Amniotic epithelial cell (primary cell): ENCODE results near the gene INPP5F.
"Not testable (repeated sequence)": the region's sequence is repeated elsewhere in the genome, so short reads cannot be mapped to it uniquely, and the experiment has no call there.

Source experiments
- DNase-seq: peaks from one replicate; pipeline ENCODE4 v3.0.0-alpha.2; 2010; ENCODE audit warnings: low read depth

Gene INPP5F

DNA sequence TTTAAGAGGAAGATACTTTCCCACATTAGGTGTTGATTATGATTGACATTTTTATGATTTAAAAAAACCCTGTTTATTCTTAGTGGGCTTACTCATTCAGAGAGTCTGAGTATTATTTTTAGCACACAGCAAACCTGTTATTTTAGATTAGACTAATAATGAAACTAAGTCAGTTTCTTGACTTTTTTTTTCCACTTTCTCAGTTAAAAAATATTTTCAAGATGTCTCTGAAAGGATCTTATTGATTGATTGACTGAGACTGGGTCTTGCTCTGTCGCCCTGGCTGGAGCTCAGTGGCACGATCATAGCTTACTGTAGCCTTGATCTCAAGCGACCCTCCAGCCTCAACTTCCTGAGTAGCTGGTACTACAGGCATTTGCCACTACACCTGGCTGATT, 20.4 kb upstream of the INPP5F start:
- no peak for DNase-seq

DNA sequence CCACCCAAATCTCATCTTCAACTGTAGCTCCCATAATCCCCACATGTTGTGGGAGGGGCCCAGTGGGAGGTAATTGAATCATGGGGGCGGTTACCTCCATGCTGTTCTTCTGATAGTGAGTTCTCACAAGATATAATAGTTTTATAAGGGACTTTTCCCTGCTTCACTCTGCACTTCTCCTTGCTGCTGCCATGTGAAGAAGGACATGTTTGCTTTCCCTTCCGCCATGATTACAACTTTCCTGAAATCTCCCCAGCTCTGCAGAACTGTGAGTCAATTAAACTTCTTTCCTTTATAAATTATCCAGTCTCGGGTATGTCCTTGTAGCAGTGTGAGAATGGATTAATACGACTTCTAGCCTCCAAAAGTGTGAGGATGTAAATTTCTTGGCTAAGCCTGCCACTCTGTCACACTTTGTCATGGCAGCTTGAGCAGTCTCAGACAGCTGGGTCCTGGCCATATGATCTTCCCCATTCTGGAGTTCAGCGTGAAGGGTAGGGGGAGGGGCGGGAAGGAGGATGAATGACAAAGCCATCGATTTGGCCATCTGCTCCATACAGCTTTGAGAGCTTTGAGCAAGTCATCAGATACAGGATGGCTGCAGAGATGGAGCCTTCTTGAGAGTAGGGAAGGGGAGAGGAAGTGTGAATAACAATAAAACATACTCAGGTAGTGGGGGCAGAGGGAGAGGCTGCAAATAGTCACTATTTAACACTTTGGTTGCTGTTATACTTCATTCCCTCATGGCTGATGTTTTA, 19.1 kb upstream of the INPP5F start:
- no peak for DNase-seq

DNA sequence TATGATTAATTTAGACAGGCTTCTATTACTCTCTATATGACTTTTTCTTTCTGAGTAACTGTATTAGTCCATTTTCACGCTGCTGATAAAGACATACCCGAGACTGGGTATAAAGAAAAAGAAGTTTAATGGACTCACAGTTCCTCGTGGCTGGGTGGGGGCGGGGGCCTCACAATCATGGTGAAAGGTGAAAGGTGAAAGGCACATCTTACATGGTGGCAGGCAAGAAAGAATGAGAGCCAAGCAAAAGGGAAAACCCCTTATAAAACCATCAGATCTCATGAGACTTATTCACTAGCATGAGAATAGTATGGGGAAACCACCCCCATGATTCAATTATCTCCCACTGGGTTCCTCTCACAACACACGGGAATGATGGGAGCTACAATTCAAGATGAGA, 18.5 kb upstream of the INPP5F start:
- DNase-seq, result not testable (repeated sequence)

DNA sequence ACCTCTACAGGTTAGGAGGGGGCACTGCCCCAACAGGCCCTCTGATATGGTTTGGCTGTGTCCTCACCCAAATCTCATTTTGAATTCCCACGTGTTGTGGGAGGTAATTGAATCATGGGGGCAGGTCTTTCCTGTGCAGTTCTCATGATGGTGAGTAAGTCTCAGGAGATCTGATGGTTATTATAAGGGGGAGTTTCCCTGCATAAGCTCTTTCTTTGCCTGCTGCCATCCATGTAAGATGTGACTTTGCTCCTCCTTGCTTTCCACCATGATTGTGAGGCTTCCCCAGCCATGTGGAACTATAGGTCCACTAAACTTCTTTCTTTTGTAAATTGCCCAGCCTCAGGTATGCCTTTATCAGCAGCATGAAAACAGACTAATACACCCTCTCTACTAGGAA, 14.9 kb upstream of the INPP5F start:
- not testable (repeated sequence) for DNase-seq

DNA sequence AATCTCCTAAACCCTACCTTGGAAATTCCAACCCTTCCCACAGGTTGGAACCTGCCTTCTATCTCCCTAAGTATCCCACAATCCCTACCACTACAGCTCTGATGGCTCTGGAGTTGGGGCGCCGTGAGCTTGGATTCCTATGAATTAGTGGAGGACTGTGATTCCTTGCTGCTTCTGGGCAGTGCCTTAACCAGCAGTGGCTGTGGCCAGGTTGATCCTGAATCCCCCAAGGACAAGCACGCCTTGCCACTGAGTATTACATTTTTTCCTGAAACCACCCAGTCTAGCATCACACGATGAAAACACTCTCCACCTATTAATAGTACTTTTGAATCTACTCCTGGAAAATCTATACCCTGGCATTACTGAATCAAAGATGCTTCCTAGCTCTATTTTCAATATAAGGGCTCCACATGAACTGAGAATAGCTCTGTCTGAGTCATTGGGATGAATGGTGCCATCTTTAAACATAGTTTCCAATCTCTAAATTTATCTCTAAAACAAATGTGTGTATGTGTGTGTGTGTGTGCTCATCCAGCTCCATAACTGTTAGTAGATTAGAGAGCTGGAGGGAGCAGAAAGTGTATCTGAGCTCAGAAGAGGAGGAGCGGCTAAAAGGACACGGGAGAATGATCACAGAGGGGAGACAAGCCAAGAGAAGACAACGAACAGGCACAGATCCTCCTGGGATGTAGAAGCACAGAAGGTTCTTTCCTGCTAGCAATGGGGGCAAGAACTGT, 11.9 kb upstream of the INPP5F start:
- peak; percentile 15 for DNase-seq

DNA sequence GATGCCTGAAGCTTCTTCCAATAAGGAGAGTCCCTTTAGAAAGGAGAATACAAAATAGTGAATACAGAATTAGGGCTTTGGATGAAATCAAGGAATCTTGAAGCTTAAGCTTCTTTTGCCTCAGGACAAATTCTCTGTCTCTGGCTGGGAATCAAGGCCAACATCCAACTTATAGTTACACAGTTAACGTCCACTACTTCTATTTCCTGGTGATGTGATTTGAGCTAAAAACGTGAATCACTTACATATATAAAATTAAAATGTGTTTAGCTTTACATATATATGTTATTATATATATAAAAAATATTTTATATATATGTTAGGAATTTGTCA, 11.4 kb upstream of the INPP5F start:
- no peak for DNase-seq

DNA sequence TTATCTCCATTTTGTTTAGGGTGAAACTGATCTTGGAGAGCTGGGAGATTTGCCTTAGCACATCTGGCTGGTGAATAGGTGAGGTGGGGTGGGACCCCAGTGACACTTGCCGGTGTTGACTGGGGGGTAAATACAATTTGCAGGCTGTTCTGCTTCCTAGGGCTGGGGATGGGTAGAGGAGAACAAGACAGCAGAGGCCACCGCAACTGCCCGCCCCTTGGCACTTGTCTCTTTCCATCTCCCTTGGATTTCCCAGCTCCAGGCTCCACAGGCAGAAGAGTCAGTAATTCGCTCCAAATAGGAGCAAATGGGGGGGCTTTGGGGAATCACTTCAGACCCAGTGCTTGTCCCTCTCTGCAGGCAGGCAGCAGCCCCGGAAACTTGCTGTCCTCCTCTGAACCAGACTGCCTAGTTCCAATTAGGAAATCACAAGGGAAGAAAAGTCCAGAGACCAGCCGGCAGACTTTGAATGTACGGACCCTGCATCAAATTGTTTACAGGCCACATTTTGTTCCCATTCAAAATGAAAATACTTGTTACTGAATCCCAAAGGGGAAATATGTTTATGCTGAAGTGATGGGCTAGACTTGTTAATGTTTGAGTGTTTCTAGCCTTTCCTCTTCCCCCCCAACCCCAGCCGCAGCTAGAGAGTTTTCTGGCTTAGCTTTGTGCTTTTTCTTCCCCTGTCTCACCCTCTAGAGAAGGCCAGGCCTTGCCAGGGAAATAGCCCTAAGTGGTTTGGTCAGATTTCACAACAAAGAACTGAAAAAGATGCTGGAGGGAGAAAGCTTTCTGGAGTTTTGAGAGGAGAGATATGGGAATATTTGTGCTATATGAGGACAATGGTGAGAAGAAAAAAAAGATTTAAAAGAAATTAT, 10.0 kb upstream of the INPP5F start:
- DNase-seq, result peak; percentile 10

DNA sequence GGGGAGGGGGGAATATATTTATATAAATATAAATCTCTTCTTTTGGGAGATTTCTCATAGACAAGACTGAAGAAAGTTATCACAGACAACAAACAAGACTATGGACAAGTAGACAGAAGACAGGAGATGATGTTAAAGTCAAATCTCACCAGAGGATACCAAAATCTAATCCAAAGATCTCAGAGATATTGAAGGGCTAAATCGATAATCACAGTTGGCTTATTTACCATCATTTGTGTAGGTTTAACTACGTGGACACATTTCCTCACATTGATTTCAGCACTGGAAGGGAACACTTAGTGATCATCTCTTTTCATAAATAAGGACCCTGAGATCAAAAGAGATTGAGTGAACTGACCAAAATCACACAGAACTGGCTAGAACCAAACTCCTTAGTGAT, 2.7 kb upstream of the INPP5F start:
- no peak for DNase-seq

DNA sequence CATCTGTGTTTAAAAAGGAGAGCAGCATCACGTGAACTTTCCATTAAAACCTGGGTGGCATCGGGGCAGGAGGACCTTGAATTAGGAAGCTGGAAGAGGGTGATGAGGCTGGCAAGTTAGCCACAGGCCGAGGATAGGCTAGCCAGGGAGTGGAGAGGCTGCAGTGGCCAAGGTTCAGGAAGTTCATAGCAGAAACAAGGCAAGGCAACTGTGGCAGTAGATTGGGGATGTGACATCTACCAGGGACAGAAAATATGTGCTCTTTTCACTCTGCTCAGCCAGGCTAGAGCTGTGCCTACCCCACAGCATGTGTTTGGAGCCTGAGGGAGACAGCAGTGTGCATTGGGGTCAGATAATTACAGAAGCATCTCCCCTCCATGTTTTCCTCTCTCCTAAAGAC, 2.2 kb upstream of the INPP5F start:
- no peak for DNase-seq

DNA sequence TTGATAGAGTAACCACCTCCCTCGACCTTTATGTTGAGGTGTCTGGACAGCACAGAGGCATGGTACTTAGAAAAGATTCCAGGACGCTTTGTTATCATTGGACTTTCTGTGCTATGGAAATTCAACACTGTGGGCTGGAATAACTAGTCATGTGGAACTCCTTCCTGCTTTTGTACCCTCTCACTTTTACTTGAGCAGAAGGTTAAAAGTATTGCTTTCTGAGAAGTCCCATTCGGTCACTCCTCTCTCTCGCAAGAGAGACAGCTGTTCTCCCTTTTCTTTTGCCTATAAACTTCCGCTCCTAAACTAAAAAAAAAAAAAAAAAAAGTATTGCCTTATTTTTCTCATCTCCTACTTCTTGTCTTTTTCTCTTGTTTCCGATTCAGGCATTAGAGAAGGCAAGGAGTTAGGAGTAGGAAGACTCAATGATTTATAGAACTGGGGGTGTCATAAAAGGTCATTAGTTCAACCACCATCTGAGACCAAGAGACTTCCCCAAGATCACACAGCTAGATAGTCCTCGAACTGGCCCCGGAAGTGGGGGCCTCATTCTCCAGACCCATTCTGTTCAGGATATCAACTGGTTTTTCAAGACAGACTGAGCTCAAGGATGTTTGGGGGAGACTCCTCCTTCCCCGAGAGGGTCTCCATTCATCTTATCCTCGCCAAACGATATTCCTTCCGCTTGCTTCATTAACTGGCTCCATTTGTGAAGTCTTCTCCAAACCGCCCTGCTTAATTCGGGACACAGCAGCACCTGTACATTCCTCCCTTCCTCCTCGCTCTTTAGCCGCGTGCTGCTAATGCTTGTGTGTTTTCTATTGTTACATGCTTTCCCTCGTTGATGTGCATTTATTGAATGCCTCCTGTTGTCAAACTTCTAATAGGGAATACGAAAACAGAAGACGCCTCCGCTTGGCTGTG, 995 bp upstream of the INPP5F start:
- no peak for DNase-seq

DNA sequence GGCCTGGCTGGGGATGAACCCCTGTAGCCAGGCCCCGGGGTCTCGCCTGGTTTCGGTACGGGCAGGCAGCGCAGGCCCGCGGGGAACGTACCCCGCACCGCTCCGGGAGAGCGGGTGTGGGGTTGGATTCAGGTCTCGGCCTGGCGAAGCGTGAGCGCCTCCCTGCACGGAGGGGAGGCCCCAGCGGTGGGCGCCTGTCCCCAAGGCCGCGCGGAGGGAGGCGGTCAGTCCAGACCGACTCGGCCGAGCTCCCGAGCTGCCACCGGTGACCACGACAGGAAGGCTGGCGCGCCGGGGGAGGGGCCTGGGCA, 378 bp upstream of the INPP5F start:
- DNase-seq, result no peak

DNA sequence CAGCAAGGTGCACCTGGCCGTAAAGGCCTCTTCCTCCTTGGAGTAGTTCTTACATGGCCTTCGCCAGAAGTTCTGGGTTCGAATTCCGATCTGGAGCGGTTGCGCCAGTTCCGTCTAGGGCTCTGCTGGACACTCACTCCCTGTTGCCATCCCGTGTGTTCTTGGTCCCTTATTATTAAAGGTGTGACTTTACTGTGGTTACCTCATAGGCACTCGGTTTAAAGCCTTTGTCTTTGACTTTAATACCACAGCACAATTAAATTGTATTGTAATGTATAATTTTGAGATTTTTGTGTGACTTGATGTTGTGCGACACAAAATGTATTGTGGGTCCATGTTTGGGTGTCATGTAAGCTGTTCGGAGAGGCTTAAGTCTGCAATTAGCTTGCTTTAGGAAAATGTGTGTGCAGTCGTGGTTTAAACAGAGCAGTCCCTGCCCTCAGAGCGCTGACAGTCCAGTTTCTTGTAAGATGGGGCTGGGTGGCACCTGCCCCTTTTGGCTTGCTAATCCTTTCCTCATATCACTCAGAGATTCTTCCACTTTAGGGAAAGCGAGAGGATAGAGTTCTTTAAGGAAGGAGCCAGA, 919 bp downstream of the INPP5F start:
- no peak for DNase-seq

DNA sequence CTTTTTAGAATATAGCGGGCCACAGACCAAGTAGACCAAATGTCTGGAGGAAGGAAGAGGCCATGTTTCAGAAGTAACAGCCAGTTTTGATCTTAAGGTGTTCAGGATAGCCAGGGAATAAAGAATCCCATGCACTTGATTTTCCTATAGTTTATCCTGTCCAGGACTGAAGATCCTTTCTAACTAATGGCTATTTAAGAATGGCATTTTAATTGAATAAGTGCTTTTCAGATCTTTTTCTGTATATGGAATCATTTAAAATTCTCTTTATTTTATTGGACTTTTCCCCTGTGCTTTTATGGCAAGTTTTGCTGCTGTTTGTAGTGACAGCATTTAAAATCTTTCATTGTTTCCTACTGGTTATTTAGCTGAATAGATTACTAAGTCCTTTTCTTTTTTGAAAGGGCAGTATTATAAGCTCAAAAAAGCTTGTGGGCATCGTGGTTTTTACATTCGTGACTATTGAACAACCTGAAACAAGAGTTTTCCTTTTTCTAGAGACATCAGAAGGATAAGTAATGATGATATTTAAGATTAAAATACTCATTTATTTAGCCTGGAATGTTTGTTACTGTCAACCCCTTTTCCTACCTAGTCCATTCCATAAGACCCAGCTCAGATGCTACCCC, 2.4 kb downstream of the INPP5F start:
- DNase-seq, result no peak

DNA sequence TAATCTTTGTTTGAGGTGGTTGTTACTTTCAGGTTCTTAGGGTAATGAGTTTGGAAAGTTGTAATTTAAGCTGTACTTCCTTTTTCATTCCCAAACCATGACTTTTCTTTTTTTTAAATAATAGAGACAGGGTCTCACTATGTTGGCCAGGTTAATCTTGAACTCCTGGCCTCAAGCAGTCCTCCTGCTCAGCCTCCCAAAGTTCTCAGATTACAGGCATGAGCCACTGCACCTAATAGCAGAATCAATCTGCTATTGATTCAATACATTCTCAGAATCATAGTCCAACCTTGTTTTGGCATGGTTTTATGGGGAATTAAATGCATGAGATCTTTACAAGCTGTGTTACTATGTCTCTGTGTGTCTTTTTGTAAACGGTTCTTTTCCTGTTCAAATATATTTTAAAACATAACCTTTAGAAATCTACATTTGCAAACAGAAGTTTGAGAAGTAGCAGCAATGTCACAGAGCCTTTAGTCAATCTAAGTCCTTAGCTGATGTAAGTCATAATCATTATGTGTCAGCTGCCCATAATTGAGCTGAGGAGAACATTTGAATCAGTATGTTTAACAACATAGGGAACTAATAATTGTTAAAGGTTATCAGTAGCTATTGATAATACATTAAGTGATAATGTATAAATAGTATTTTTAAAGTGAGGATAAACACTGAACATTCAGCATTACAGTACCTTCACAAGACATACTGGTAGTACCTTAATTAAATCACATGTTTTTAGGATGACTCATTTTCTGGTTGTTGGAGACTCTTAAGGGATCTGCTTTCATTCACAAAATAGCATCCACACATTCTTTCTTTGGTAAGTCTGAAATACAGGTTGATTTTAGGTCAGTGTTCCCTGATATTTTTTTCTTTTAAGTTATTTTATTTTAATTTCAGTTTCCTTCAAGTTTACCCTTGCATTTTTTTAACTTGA, 8.8 kb downstream of the INPP5F start:
- peak; percentile 58 for DNase-seq

DNA sequence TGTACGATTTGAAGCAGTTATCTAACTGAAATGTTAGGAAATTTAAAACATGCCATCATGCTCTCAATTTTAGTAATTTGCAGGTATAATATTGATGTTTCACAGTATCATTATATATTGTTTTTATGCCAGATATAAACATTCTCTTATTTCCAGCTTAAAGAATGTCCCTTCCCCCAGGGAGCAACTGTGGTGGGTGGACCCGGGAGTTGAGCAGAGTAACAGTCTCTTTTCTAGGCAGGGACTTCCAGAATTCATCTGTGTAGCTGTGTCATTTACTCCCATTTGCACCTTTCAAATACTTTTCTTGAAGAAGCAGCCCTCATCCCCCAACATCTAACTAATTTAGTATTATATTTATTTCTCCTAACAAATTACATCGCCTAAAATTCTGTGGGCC, 9.6 kb downstream of the INPP5F start:
- no peak for DNase-seq

DNA sequence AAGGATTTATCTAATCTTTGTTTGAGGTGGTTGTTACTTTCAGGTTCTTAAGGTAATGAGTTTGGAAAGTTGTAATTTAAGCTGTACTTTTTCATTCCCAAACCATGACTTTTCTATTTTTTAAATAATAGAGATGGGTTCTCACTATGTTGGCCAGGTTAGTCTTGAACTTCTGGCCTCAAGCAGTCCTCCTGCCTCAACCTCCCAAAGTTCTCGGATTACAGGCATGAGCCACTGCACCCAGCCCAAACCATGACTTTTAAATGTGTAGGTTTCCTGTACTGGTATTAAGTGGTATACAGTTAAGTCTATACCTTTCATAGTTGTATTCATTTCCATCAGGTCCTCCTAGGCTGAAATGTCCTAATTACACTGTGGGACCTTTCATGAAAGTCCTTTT, 10.4 kb downstream of the INPP5F start:
- no peak for DNase-seq

DNA sequence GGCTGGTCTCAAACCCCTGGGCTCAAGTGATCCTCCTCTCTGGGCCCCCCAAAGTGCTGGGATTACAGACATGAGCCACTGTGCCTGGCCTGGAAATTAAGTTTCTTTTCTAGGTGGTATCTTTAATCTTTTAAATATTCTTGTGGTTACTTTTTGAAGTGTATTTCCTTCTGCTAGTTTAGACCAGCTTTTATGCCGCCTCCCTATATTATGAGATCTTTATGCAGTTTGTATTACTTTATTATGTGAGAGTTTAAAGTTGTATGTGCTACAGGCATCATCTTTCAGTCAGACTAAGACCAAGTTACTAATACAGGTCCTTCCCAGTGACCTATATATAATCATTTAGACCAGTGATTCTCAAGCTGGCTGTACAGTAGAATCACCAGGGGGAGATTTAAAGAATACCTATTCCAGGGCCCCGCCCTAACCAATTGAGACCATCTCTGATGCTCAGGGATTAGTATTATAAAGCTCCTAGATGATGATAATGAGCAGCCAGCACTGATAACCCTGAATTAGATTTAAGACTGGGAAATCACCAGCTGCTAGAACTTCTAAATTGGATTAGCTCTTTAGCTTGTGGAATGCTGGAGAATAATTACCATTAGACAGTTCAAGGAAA, 11.3 kb downstream of the INPP5F start:
- DNase-seq, result no peak

DNA sequence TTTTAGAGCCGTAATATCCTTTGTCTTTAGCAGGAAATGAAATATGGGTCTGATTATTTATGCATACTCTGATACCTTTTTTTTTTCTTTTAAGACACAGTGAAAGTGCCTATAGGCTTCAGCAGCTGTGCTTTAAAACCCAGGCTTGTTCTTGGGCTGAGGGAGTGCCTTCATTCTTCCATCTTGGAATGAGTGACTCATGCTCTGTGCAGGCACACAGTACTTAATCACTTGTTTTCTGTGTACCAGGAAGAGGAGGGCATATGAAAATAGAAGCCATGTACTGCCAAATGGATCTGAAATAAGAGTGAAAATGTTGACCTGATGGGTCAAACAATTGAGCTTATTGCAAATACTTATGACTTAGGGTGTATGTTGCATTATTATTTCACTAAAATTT, 12.0 kb downstream of the INPP5F start:
- peak; percentile 90 for DNase-seq

DNA sequence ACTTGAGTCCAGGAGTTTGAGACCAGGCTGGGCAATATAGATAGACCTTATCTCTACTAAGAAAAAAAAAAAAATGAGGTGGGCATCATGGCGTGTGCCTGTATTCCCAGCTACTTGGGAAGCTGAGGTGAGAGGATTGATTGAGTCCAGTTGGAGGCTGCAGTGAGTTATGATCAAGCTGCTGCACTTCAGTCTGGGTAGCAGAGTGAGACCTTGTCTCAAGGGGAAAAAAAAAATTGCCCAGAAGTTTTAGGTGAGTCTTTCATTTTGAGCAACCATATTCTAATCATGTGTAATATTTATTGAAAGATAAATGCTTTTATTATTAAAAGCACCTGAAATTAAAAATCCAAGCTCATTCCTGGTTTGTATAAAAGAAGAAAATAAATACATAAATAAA, 13.1 kb downstream of the INPP5F start:
- no peak for DNase-seq

DNA sequence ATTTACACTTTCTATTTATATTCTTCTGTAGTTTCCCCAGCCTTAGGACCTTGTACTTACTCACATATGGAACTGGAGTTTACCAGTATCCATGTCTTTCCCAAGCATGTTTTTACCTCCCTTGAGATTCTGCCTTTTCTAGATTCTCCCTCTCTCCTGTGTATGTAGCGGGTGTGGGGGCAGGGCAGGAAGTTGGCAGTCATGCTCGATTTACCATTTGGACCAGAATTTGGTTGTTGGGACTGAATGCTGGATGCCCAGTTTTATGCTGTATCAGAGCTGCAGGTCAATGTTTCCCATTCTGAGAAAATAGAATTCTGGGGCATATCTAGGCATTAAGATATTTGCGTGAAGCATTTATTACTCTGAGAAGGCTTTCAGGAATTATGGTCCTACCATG, 14.2 kb downstream of the INPP5F start:
- no peak for DNase-seq
